SJSA1 (cell line): ENCODE measurements around the gene ADGRA1. TPM values are rescaled to one million over a fixed set of nuclear protein-coding genes. Genes with fewer than 3 reads are reported as not detected.

Experiments
- DNase-seq, 2 experiments: peaks; one replicate each; pipeline ENCODE4 v3.0.0-alpha.2; 2015 to 2020; ENCODE audit warnings: low spot score in 2 of 2, low read depth in 1 of 2
- H3K27ac ChIP-seq: fragments of 250-450 bp; sonication (Bioruptor Pico); 2 replicates; pipeline ENCODE4 v1.5.1; 2020; ENCODE audit warnings: mild to moderate bottlenecking, moderate library complexity
- H3K27me3 ChIP-seq: fragments of 250-450 bp; sonication (Bioruptor Pico); replicated peaks from 2 replicates; pipeline ENCODE4 v1.5.1; 2020; ENCODE audit warnings: mild to moderate bottlenecking, moderate library complexity
- H3K36me3 ChIP-seq: fragments of 250-450 bp; sonication (Bioruptor Pico); 2 replicates; pipeline ENCODE4 v1.5.1; 2020; ENCODE audit warnings: mild to moderate bottlenecking
- H3K4me1 ChIP-seq: fragments of 250-450 bp; sonication (Bioruptor Pico); replicated peaks from 2 replicates; pipeline ENCODE4 v1.6.1; 2021; ENCODE audit warnings: mild to moderate bottlenecking
- H3K4me3 ChIP-seq: fragments of 250-450 bp; sonication (Bioruptor Pico); 2 replicates; pipeline ENCODE4 v1.5.1; 2020; ENCODE audit warnings: mild to moderate bottlenecking
- H3K9me3 ChIP-seq: fragments of 250-450 bp; sonication (Bioruptor Pico); replicated peaks from 2 replicates; pipeline ENCODE4 v1.5.1; 2020; ENCODE audit warnings: mild to moderate bottlenecking
- total RNA-seq: library from RNA; depleted of rRNA; stranded (reverse); fragments of >200 nt; shearing (Covaris generic); gene quantifications from 2 replicates; pipeline ENCODE4 v1.2.3, GENCODE V29; 2014; rRNA removed

ADGRA1 gene
- total RNA-seq, 1 experiment from 2014 or later: not detected

DNA sequence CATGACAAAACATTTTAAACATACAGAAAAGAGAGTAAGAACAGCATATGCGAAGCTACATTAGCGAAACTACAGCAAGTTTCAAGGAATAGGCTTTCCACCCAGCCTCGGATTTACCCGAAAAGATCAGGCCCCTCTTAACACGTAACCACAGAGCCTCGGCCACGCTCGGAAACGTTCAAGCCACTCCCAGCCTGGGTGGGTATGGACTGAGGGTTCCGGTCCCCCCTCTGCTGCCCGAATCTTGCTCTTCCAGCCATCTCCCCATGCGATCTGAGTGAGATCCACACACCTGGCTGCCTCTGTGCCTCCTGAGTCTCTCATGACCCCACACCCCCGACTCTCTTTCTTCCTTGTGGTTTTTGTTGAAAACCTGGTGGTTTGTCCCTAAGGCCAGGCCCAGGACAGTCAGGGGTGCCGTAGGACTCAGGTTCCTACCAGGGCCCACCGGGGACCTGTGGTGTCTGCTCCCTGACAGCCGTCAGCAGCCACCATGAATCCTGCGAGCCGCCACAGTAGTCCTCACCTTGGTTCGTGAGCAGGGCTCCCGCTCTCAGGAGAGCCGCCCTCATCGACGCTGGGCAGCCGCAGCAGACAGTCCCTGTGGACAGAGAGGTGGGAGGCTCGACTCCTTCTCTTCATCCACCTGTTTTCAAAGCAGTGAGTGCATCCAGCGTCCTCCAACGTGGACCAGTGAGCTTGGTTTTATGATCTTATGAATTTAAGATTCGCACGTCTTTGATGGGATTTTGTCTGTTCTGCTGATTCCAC lies 90.8 kb downstream of the ADGRA1 start:
- Histone ChIP-seq H3K9me3 (peaks cover 16% of the 10 kb centered on the region), H3K36me3 (no peaks in the 10 kb centered on the region), H3K4me3 (no peak overlapping the region), H3K27me3 (no peaks in the 10 kb centered on the region), H3K4me1 (no peaks in the 10 kb centered on the region), H3K27ac (no peak overlapping the region)
- DNase-seq: no peak

DNA sequence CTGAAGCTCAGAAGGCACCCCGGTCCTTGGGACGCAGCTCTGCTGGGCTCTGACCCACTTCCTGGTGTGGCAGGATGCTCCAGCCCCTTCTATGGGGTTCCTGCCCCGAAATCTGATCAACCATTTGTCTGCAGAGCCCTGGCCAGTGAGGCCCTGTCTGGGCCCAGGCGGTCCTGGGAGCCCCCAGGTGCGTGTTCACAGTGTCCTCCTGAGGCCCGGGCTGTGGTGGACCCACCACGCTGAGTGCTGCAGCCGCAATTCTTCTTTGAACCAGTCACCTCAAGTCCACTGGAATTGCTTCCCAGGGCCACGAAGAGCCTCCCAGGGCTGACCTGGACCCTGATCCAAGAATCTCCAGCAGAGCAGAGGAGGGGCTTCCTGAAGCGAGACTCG lies 91.4 kb downstream of the ADGRA1 start:
- Histone ChIP-seq H3K4me3 (no peak overlapping the region), H3K27ac (no peak overlapping the region), H3K36me3 (no peaks in the 10 kb centered on the region), H3K27me3 (no peaks in the 10 kb centered on the region), H3K4me1 (no peaks in the 10 kb centered on the region), H3K9me3 (peaks cover 16% of the 10 kb centered on the region)
- no peak for DNase-seq

DNA sequence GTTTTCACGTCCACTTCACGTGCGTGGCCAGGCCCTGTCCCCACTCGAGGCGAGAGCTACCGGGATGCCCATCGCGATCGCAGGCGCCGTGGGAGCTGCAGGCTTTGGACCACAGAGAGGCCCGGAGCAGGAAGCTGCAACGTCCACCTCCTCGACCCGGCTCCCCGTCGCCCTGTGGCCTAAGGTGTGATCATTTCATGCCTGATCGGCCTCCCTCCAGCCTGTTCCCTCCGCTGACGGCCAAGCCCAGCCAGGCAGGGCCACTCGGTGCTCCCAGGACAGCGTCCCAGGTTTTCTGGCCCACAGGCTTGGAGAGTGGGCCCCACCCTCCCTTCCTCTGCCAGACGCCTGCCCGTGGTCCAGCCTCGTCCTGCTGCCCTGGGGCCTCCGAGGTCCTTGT lies 91.9 kb downstream of the ADGRA1 start:
- H3K9me3 ChIP-seq: peaks cover 16% of the 10 kb centered on the region
- no peak overlapping the region for H3K4me3 ChIP-seq
- no peaks in the 10 kb centered on the region for H3K4me1 ChIP-seq
- no peak overlapping the region for H3K27ac ChIP-seq
- no peaks in the 10 kb centered on the region for H3K27me3 ChIP-seq
- H3K36me3 ChIP-seq: no peaks in the 10 kb centered on the region
- DNase-seq: no peak

DNA sequence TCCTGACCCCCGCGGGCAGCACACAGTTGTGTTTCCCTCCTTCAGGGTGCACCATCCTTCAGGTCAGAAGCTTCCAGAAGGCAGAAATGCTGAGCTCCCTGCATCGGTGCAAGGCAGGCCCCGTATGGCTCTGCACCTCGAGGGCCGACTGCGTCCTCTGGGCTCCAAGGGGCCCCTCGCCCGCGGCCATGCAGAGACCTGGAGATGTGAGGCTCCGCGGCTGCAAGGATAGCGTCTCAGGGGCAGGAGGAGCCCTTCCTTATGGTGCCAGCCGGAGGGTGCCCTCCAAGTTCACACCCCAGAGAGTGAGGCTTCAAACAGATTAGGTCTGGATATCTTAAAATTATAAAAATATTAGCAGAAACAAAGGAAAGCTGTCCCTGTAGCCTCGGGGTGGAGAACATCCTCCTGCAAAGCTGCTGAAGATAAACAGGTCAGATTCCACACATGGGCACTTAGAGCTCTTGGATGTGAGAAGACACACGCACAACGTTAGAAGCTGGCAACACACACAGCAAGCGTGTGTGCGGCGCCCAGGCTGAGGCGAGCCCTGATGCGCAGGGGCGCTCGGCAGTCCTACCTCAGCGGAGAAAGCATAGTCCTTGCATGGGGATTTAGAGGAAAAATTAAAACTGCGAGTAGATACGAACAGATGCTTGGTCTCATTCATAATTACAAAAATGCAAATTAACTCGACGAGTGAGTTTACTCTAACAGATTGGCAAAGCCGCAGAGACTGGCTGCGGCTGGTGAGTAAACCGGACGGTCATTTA lies 92.7 kb downstream of the ADGRA1 start:
- H3K27ac ChIP-seq: no peak overlapping the region
- H3K4me3 ChIP-seq: no peak overlapping the region
- H3K9me3 ChIP-seq: peaks cover 16% of the 10 kb centered on the region
- DNase-seq: no peak
- H3K36me3 ChIP-seq: no peaks in the 10 kb centered on the region
- H3K4me1 ChIP-seq: no peaks in the 10 kb centered on the region
- no peaks in the 10 kb centered on the region for H3K27me3 ChIP-seq

DNA sequence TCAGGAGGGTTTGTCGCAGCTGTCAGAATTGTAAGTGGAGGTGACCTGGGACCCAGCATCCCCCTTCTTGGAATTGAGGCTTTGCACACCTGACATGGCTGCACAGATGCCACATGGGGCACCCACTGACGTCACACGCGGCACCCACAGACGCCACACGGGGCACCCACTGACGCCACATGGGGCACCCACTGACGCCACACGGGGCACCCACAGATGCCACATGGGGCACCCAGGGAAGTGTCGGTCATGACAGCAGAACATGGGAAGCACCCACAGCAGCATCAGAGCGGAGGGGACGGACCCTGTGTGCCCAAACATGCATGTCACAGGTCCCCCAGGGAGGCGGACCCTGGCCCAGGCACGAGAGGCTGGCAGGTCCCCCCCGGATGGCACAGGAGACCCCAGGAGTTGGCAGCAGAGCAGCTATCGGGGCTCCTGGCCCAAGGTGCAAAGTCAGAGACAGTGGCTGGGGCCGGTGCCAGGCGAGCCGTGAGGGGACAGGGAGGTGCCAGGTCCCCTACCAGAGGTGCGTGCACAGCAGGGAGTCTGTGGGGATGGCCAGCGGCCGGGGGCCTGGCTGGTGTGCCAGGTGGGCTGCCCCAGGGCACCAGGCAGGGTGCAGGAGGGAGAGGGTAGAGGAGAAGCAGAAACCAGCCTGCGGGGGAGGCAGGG lies 93.4 kb downstream of the ADGRA1 start:
- Histone ChIP-seq H3K4me3 (no peak overlapping the region), H3K36me3 (no peaks in the 10 kb centered on the region), H3K27ac (no peak overlapping the region), H3K27me3 (no peaks in the 10 kb centered on the region), H3K4me1 (no peaks in the 10 kb centered on the region), H3K9me3 (peaks cover 16% of the 10 kb centered on the region)
- DNase-seq: no peak

Other genes with a start within 250 kb of the ADGRA1 start
- 0.21 TPM in 1 of 2 replicates, not detected in the other for gene CFAP46, start 145.4 kb upstream of the ADGRA1 start, total RNA-seq
- gene KNDC1, start 72.3 kb downstream of the ADGRA1 start, total RNA-seq: 0.11 TPM in 1 of 2 replicates, not detected in the other
- not detected in 2 replicates for gene UTF1, start 142.3 kb downstream of the ADGRA1 start, total RNA-seq
- not detected in 2 replicates for gene VENTX, start 149.9 kb downstream of the ADGRA1 start, total RNA-seq
- 0.03 TPM in 1 of 2 replicates, not detected in the other for gene ADAM8, start 188.9 kb downstream of the ADGRA1 start, total RNA-seq
- 49.7 and 74.3 TPM in 2 replicates for gene TUBGCP2, start 220.9 kb downstream of the ADGRA1 start, total RNA-seq
- 22.7 and 37.9 TPM in 2 replicates for gene ZNF511, start 221.0 kb downstream of the ADGRA1 start, total RNA-seq
- gene CALY, start 249.0 kb downstream of the ADGRA1 start, total RNA-seq: not detected in 2 replicates